GM21529 (cell line): ENCODE measurements around the gene CD180.
A peak's percentile ranks its signal among the peaks of the same experiment; 100 is the strongest.

ENCODE experiments used
- ATAC-seq: cut with Tn5 transposase; IDR thresholded peaks from one replicate; pipeline ENCODE4 v1.9.1; 2021; ENCODE audit not compliant: unreplicated experiment

Gene CD180

DNA sequence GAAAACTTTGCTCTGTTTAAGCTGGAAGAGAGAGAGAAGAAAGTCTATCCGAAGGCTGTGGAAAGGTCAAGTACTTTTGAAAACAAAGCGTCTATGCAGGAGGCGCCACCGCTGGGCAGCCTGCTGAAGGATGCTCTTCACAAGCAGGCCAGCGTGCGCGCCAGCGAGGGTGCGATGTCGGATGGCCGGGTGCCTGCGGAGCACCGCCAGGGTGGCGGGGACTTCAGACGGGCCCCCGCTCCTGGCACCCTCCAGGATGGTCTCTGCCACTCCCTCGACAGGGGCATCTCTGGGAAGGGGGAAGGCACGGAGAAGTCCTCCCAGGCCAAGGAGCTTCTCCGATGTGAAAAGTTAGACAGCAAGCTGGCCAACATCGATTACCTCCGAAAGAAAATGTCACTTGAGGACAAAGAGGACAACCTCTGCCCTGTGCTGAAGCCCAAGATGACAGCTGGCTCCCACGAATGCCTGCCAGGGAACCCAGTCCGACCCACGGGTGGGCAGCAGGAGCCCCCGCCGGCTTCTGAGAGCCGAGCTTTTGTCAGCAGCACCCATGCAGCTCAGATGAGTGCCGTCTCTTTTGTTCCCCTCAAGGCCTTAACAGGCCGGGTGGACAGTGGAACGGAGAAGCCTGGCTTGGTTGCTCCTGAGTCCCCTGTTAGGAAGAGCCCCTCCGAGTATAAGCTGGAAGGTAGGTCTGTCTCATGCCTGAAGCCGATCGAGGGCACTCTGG lies 32.6 kb downstream of the CD180 start:
- no peak for ATAC-seq

GRCh38 chr5:67163231-67163756 lies 33.3 kb downstream of the CD180 start:
- ATAC-seq, result no peak

DNA sequence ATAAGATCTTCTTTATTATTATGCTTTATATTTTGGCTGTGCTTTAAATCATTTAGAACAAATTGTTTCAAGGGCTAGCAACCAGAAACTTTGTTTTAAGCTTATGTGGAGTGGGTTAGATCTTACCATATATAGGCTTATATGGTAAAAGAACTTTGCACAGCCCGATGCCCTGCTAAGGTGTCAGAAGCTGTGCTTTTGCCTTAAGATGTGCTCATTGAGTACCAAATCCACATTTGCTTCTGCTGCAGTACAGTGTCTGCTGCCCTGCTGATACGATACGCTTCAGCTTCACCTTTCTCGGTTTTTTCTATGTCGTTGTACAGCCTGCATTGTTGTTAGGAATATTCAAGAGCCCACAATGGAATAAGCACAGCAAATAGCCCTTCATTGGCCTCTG lies 34.8 kb downstream of the CD180 start:
- no peak for ATAC-seq

- ATAC-seq, result no peak
These were observed 35.6 kb downstream of the CD180 start for GRCh38 chr5:67160985-67161384.

DNA sequence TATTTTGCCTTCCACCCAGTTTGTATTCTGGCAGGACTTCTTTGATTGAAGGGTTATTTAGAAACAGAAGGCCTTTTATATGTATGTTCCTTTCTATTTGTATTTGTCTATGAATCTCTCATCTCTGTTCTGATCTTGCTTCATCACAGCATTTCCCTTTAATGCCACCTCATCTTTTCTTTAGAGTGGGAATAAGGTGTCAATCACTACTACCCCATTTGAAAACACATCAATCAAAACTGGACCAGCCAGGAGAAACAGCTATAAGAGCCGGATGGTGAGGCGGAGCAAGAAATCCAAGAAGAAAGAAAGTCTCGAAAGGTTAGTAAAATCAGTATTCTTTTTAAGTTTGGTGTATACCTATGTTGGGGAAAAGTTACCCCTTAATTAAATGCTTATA lies 36.3 kb downstream of the CD180 start:
- ATAC-seq, result no peak

DNA sequence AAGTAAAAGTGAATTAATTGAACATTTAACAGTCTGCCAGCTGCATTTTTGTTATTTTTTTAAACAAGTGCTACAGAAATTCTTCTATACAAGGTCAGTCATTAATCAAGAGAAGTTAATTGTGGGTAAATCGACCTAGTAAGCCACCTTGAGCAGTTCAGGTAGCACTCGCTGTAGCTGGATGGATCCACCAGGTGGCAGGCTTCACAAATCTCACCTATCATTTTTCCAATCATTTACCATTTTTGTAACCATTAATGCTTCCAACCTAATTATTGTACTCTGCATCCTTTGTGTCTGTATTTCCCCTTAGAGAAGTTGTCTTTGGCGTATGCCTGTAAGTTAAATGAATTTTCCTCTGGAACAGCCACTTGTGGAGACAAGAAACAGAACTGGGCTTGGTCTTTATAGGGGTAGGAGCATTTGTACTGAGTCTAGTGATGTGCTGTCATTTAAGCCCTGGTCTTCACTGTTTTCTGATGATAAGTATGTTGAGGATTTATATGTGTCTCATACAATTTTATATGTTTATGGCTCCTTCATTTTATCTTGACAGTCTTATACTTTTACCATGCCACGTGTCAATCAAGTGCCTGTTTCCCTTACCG lies 39.5 kb downstream of the CD180 start:
- peak; percentile 59 for ATAC-seq

DNA sequence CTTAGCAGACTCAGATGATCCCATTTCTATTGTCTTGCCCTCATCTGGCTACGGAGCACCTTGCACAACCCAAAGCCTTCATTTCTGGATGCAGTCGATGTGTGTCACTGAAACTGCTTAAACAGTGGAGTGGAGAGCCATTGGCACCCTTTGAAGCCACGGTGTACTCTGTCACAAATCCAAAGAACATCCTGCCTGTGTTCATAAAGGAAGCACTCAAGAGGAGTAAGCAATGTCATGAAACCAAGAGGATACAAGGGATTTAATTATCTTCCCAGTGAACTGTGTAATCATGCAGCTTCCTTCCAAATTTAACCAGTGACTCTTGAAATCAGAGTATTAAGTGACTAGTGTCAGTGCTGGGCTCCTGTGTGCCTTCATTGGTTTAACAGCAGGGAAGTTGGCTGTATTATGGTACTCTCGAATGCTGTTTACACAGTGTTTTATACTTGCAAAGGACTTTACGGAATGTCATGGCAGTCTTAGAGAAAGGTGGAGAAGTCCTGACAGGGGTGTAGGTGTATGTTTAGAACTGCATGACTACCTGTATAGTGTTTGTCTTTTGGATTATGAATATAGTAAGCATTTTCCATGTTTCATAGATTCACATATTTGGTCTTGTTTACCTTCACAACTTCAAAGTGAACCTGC lies 41.9 kb downstream of the CD180 start:
- ATAC-seq, result no peak

- ATAC-seq, result no peak
These were observed 43.3 kb downstream of the CD180 start for GRCh38 chr5:67153292-67153691.

DNA sequence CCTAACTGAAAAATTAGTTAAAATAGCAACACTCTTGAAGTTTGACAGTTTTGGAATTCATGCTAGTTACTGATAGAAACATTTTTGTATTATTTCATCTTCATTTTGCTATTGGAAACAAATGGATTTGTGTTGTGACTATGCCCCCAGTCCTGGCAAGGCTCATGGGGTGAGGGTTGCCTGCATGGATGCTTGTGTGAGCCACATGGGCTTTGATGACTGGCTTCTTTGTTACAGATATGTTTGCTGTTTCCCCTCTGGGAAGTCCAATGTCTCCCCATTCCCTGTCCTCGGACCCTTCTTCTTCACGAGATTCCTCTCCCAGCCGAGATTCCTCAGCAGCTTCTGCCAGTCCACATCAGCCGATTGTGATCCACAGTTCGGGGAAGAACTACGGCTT lies 44.2 kb downstream of the CD180 start:
- no peak for ATAC-seq

- no peak for ATAC-seq
These were observed 46.6 kb downstream of the CD180 start for GRCh38 chr5:67149951-67150523.

- ATAC-seq, result no peak
These were observed 47.3 kb downstream of the CD180 start for GRCh38 chr5:67149057-67149950.

- no peak for ATAC-seq
These were observed 48.8 kb downstream of the CD180 start for GRCh38 chr5:67147760-67148159.

- ATAC-seq, result no peak
These were observed 49.6 kb downstream of the CD180 start for GRCh38 chr5:67146981-67147380.

- ATAC-seq, result no peak
These were observed 50.0 kb downstream of the CD180 start for GRCh38 chr5:67146574-67146973.

- no peak for ATAC-seq
These were observed 52.4 kb downstream of the CD180 start for GRCh38 chr5:67144183-67144639.

- ATAC-seq, result no peak
These were observed 53.0 kb downstream of the CD180 start for GRCh38 chr5:67143549-67143948.

- no peak for ATAC-seq
These were observed 53.8 kb downstream of the CD180 start for GRCh38 chr5:67142816-67143215.

DNA sequence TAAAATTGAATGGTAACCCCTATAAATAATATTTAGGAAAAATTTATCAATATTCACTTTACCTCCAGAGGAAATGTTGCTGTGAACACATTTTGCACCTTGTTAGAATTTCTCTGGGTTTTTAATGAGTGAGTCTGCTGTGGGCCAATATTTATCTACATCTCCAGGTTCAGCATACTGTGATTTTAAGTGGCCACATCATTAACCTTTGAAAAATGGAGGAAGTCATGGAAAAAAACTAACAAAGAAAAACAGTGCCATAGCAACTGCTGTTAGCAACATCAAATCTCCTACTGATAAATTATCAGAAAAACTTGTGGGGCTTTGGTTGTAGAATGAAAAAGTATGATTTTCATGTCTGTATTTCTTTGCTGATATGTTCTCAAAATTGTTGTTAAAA lies 55.0 kb downstream of the CD180 start:
- no peak for ATAC-seq

DNA sequence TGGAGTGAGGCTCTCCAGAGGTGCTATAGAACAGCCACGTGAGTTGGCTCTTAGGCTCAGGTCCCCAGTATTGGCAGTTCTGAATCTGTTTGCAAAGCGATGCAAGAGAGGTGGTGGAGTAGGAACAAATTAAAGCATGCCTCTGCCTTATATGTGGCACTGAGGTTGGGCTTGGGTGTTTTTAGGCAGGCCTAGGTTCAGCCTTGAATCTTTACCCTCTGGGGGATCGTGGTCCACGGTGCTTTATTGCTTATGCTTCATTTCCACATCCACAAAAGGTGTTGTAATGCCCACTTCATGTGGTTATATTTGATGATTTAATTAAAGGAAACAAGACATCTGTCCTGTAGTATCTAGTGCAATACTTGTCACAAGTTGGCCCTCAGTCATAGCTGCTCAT lies 56.2 kb downstream of the CD180 start:
- no peak for ATAC-seq

DNA sequence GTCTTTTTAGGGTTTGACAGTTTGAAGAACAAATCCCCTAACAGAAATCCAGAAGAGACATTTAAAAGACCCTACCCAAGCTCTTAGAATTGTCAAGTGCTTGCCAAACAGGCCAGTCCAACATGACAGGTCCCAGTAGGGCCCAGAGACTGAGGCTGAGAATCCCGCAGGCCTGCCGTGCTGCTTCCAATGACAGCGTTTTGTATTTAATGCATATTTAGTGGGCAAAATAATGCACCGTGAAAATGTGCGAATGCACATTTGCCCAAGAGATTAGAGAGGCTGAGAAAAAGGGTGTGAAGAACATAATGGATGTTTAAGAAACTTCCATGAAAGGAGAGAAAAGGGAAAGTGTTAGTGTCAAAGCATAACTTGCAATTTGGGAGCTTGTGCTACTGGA lies 57.6 kb downstream of the CD180 start:
- no peak for ATAC-seq
